ENCODE data around the gene SYT8. TPM values are rescaled to one million over a fixed set of nuclear protein-coding genes. Genes with fewer than 3 reads are reported as not detected.
A peak's percentile ranks its signal among the peaks of the same experiment; 100 is the strongest.

SYT8 gene
- total RNA-seq, 1 donor from 2014 or later: not detected

DNA sequence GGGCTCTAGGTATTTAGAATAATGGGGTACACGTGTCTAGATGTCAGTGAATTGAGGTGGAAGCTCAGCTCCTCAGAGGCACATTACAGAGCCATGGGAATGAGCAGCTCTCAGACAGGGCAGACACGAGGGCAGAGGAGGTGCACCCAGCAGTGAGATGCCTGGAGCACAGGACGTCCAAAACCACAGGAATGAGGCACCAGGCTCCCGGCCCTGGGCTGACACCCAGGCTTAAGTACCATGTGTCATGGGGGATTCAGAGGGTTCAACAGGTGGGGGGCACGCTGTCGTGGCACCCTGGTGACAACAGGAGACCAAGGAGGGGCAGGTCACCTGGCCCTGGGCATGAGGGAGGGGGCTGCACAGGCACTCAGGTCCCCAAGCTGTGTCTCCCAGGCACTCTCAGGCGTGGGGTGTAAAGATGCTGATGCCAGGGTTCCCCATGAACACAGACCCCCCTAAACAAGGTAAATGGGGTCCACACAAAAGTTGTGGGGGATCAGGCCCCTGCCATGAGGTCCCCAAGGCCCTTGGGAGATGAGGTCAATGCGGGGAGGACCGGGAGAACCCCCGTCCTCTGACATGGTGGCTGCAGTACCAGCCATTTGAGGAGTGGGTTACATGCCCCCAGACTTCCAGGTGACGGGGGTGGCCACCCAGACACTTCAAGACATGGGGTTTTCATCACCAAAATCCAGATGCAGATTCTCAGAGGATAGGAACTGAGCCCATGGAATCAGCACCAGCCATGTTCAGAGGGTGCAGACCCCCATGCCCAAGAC, 5.6 kb upstream of the SYT8 start:
- ATAC-seq (no peak), DNase-seq (ENCODE audit: missing footprints) (peak; percentile 34)
- intact Hi-C loops (cut with DNase I): no loop called here

- intact Hi-C loops (cut with DNase I): no loop called here
- DNase-seq (ENCODE audit: missing footprints) (peak; percentile 49), ATAC-seq (no peak)
Measured at GRCh38 chr11:1830004-1830321, 4.8 kb upstream of the SYT8 start.

DNA sequence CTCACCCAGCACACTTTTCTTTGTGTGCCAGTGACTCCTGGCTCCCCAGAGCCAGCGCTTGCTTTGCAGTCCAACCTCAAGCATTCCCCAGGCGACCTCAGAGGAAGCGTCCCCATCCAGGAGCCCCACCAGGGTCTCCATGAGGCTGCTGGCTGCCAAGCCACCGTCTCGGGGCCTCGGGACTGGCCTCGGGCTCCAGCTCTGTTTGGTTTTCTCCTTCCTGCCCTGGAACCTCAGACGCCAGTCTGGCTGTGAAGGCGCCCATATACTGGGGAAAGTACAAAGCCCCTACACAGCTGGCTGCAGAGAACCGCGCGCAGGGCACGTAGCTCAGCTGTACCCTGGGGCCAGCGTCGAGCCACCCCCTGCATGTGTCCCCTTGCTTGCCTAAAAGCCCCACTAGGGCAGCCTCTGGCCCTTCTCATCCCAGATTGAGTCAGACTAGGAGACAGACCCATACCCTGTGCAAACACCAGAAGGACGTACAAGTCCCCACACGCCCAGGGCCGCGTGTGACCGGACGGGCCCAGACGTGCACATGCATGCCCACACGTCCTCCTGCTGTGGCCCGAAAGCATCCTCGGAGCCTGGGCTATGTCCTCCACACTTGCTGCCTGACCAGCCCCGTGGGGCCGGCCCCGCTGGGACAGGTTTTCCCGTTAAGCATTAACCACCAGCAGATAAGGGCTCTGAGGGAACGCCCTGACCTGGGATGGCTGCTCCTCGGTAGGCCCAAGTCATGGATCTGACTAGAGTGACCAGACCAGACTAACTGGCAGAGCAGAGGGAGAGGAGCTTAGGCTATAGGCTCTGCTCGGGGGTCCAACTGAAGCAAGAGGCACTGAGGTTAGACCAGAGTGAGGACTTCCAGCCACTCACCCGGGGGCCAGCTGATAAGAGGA, 4.2 kb upstream of the SYT8 start:
- intact Hi-C loops (cut with DNase I): no loop called here
- ATAC-seq (no peak), DNase-seq (ENCODE audit: missing footprints) (peak; percentile 53)

DNA sequence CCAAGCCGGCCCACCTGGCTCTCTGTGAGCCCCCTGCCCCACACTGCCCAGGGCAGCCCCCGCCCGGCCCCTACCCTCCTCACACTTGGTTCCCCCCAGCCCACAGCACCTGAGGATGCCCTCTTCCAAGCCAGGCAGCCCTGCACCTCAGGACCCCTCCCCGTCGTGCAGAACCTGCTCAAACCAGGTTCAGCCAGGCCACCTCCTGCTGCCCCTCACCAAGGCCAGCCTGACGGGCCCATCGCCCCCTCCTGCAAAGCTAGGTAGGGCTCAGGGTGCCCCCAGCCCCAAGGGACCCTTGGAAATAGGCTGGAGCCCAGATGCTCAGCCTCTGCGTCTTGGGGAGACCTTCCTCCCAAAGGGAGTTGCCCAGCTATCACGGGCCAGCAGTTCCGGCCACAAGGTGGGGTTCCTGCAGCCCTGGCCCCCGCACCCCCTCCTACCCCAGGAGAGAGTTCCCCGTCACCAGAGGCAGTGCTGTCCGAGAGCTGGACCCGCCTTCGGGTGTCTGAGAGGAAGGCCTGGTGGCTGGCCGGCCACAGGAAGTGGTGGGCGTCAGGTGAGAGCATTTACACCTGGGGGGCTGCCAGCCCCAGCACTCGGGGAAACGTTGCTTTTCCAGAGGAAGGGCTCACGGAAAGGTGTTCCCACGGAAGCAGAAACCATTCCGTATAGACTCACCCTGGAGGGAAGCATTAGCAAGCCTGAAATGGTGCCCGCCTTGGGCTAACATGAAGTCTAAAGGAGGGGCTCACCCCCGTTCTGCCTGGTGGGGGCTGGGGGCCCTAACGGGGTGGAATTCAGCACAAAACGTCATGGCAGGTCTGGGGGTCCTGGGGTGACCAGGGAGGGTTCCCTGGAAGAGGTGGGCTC, 3.2 kb upstream of the SYT8 start:
- DNase-seq (ENCODE audit: missing footprints) (peak; percentile 40), ATAC-seq (no peak)
- intact Hi-C loops (cut with DNase I): loop anchor here (1.0 kb wide), 2 partner anchors 138 to 179 kb away; no protein-coding TSS in a partner anchor

DNA sequence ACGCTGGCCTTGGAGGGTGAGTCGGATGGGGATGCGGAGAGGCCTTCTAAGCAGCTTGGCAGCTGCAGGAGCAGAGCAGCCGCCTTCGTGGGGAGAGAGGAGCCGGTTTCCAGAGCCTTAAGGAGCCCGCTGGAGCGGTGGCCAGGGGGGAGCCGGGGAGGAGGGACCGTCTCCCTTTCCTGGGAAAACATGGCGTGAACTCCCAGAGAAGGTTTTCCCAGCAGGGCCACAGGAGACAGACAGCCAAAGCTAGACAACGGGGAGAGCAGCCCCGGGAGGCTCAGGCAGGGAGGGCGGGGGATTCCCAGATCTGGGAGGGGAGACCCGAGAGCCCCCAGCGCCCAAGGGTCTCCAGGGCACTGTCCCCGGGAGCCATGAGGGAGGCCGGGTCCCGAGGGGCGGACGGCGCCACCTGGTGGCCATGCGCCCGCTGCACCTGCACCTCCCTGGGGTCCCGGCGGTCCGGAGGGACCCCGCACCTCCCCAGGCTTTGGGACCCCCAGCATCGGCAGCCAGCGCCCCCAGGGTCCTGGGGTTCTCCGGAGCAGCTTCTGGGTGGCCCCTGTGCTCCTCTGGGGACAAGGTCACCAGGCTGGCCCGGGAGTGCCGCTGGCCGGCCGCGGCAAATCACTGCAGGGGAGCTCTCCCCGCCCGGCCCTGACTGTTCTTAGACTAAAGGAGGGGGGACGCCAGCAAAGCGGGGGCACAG, 2.4 kb upstream of the SYT8 start:
- intact Hi-C loops (cut with DNase I): loop anchor here (1.0 kb wide), 2 partner anchors 139 to 180 kb away; no protein-coding TSS in a partner anchor
- DNase-seq (ENCODE audit: missing footprints): peak; percentile 83

DNA sequence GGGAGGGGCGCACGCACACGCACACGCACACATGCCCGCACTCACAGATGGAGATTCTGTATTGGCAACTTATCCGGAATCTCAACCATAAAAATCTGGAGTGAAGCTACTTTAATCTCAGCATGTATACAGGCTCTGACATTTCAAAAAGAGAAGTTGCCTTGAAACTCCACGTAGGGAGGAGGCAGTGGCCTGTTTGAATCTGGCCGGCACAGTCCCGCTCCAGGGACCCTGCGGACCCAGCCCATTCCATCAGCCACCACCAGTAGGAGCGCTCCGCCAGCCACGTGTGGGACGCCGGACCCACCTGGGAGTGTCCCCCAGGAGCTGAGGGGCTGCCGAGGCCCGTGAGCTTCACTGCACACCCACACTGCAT, 1.9 kb upstream of the SYT8 start:
- intact Hi-C loops (cut with DNase I): loop anchor here (1.0 kb wide), 2 partner anchors 140 to 181 kb away; no protein-coding TSS in a partner anchor
- DNase-seq (ENCODE audit: missing footprints) (no peak), ATAC-seq (no peak)

More for the DNA sequence above, 2.4 kb upstream of the SYT8 start:
- peak; percentile 80 for ATAC-seq

DNA sequence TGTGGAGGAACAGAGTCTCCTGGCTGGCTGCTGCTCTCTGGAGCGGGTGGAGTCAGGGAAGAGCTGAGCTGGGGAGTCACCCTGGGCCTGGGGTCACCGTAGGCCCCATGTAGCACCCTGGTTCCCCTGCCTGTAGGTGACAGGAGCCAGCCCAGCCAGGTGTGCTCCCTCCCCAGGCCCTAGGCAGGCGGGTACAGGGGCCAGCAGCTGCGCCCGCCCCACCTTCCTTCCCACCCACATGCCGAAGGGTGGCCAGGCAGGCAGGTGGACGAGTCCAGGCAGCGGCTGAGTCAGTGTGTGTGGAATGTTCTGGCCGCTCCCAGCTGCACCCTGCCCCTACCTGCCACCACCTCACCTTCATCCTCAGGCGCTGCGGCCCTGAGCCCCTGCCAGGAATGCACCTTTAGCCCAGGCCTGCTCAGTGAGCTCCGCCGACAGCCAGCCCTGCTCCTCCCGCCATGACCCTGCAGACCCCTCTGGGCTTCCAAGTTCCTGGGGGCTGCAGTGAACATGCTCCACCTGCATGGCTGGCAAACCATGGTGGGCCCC, 654 bp upstream of the SYT8 start:
- DNase-seq (ENCODE audit: missing footprints) (no peak), ATAC-seq (no peak)
- intact Hi-C loops (cut with DNase I): no loop called here

GRCh38 chr11:1835671-1836010, 851 bp downstream of the SYT8 start:
- ATAC-seq (no peak), DNase-seq (ENCODE audit: missing footprints) (no peak)
- intact Hi-C loops (cut with DNase I): no loop called here

GRCh38 chr11:1836011-1836945, 1.5 kb downstream of the SYT8 start:
- ATAC-seq (no peak), DNase-seq (ENCODE audit: missing footprints) (peak; percentile 54)
- intact Hi-C loops (cut with DNase I): no loop called here

GRCh38 chr11:1837171-1838076, 2.6 kb downstream of the SYT8 start:
- DNase-seq (ENCODE audit: missing footprints) (peak; percentile 81), ATAC-seq (peak; percentile 60)
- intact Hi-C loops (cut with DNase I): loop anchor here (1.0 to 2.0 kb wide), 2 partner anchors 45 to 315 kb away; no protein-coding TSS in a partner anchor

- ATAC-seq (no peak), DNase-seq (ENCODE audit: missing footprints) (no peak)
- intact Hi-C loops (cut with DNase I): loop anchor here (2.0 kb wide), 1 partner anchor 45 kb away; no protein-coding TSS in a partner anchor
Measured at GRCh38 chr11:1838077-1838425, 3.3 kb downstream of the SYT8 start.

DNA sequence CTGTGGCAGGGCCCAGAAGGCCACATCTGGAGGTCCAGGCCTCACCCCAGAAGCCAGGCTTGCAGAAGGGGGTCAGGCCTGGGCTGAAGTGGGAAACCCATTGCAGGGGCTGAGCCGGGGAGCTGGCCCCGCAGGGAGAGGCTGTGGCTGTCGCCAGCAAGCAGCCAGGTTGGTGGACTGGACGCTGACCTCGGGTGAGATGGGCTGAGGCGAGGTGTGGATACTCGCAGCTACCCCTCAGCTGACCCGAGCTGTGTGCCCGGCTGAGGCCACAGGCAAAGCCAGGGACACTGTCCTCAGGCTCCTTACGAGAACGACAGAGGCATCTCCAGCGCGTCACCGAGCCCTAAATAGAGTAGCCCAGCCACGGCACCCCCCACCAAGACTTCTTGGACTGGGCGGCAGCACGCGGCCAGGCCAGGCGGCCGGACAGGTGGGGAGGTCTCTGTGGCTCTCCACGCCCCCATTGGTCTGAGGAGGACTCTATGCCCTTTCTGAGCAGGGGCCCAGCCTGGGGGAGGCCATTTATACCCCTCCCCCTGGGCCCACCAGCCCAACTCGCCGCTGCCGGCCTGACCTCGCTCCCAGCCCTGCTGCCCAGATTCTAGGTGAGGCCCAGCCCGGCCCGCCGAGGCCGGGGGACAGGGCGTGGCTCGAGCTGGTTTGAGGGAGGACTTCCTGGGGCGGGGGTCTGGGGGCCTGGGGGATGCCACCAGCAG, 3.8 kb downstream of the SYT8 start, which contains the start of gene TNNI2:
Gene TNNI2 (plus strand): TSS at position 556 of the 719 bp plus-strand sequence. CDS start 716 bp downstream, outside the sequence.
- intact Hi-C loops (cut with DNase I): loop anchor here (2.0 kb wide), 1 partner anchor 44 kb away; no protein-coding TSS in a partner anchor
- ATAC-seq (no peak), DNase-seq (ENCODE audit: missing footprints) (peak; percentile 65)

GRCh38 chr11:1839204-1839923, 4.6 kb downstream of the SYT8 start:
- peak; percentile 23 for DNase-seq (ENCODE audit: missing footprints)
- no peak for ATAC-seq
- intact Hi-C loops (cut with DNase I): loop anchor here (2.0 kb wide), 1 partner anchor 43 kb away; no protein-coding TSS in a partner anchor

DNA sequence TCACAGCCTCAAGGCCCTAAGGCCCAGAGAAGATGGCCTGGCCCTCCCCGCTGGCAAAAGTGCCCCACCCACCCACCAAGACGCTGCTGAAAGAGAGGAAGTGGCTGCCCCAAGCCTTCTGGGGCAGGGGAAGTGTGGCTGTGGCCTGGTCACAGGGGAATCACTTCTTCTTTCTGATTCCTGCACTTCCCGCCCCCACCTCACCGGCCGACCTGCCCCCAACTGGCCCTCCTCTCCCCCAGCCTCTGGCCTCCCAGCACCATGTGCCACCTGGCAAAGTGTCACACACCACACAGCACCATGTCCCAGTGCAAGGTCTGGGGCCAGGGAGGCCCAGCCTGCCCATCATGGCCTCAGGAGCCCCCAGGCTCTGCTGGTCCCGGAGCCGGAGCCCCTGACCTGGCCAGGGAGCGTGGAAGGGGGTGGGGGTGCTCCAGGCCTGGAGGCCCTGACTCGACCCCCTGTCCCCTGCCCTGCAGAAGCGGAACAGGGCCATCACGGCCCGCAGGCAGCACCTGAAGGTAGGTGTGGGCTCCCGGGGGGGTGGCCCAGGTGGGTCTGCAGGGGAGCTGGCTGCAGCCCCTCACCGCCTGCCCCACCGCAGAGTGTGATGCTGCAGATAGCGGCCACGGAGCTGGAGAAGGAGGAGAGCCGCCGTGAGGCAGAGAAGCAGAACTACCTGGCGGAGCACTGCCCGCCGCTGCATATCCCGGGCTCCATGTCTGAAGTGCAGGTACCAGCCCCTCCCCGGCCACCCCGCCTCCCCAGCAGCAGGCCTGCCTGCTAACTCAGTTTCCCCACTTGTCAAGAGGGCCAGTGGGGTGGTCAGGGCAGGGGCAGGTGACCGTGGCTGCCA, 5.4 kb downstream of the SYT8 start:
- ATAC-seq (peak; percentile 10), DNase-seq (ENCODE audit: missing footprints) (peak; percentile 91)
- intact Hi-C loops (cut with DNase I): loop anchor here (2.0 kb wide), 2 partner anchors 43 to 77 kb away; no protein-coding TSS in a partner anchor

Measured in Right ventricle myocardium inferior (tissue), 1 donor.